Suprapubic skin (tissue), 4 donors: ENCODE data around the gene MAGI1. TPM values are rescaled to one million over a fixed set of nuclear protein-coding genes. Genes with fewer than 3 reads are reported as not detected.

Experiments
- DNase-seq, 2 donors: peaks; one replicate each; pipeline ENCODE4 v3.0.0-alpha.2; 2019; ENCODE audit warnings: low spot score in 2 of 2
- H3K27ac ChIP-seq: fragments of 200-600 bp; sonication (generic); one replicate; pipeline ENCODE4 v1.5.1; 2019
- H3K27me3 ChIP-seq: fragments of 200-600 bp; sonication (generic); one replicate; pipeline ENCODE4 v1.5.1; 2019
- H3K36me3 ChIP-seq: fragments of 200-600 bp; sonication (generic); one replicate; pipeline ENCODE4 v1.5.1; 2019
- H3K4me1 ChIP-seq: fragments of 200-600 bp; sonication (generic); one replicate; pipeline ENCODE4 v1.5.1; 2019
- H3K4me3 ChIP-seq: fragments of 200-600 bp; sonication (generic); one replicate; pipeline ENCODE4 v1.5.1; 2019; ENCODE audit warnings: mild to moderate bottlenecking
- H3K9me3 ChIP-seq: fragments of 200-600 bp; sonication (generic); one replicate; pipeline ENCODE4 v1.5.1; 2019
- EP300 ChIP-seq: sonication (generic); formaldehyde crosslinking; IDR thresholded peaks from one replicate; pipeline ENCODE4 v1.6.1; 2017; ENCODE audit warnings: antibody characterized with exemption
- POLR2A ChIP-seq, 2 donors: fragments of 450-650 bp; IDR thresholded peaks; one replicate each; pipeline ENCODE4 v1.6.1; 2017; ENCODE audit warnings: antibody characterized with exemption in 2 of 2, mild to moderate bottlenecking in 2 of 2, moderate library complexity in 2 of 2
- POLR2AphosphoS5 ChIP-seq, 3 donors: sonication (generic); formaldehyde crosslinking; IDR thresholded peaks; one replicate each; pipeline ENCODE4 v1.6.1; 2017; ENCODE audit warnings: antibody characterized with exemption in 3 of 3
- WGBS: methylation state at CpG from one replicate; pipeline ENCODE4 v1.1.5; 2018; 5-methylcytosine and 5-hydroxymethylcytosine counted together
- total RNA-seq, 4 donors: library from RNA; depleted of rRNA; stranded (reverse); fragments of >200 nt; gene quantifications; one replicate each; pipeline ENCODE4 v1.1.0, GENCODE V29; 2016
- TF ChIP-seq, protein P1 (sequence below), 2 donors: fragments of 200-600 bp in 1 of 2; fragments of 450-650 bp in 1 of 2; sonication (generic) in 1 of 2; IDR thresholded peaks; one replicate each; pipeline ENCODE4 v1.5.1; 2016 to 2019; ENCODE audit warnings: antibody characterized with exemption in 2 of 2, mild to moderate bottlenecking in 1 of 2, moderate library complexity in 1 of 2

MAGI1 gene
- total RNA-seq, 4 donors from 2014 or later, result 37.9 to 71.5 (median 48.6) TPM

DNA sequence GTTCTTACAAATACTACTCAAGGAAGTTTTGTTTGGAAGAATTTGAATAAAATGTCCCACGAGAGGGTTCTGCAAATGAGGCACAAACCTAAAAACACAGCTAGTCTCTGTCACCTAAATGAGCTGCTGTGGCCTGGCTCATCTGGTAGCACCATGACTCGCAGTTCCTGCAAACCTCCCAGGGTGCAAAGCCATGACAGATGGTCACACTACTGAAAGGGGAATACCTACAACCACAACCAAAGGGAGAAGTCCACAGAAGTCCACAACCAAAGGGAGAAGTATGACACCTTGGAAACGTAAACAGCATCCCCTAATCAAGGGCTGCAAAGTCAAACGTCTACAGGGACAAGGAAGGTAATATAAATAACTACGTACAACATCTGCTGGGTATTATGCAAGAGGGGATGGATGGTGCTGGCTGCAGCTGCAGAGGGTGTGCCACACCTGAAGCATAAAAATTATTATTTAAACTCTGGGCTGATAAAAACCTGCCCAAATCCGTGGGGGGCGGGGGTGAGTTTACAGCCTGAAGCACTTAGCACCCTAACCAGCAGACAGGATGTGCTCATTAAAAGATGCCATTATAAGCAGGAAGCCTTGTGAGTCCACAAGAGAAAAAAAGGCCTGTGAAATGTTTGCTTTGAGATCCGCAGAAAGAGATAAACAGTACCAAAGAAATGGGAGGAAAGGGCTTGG lies 184.0 kb downstream of the MAGI1 start:
- Histone ChIP-seq H3K27me3 (no peaks in the 10 kb centered on the region), H3K4me3 (no peak overlapping the region), H3K27ac (peak overlapping the region; percentile 35), H3K36me3 (no peaks in the 10 kb centered on the region), H3K4me1 (peaks cover 18% of the 10 kb centered on the region), H3K9me3 (no peaks in the 10 kb centered on the region)
- TF ChIP-seq POLR2AphosphoS5 (IDR thresholded peaks at IDR 0.05), result no peak
- TF ChIP-seq, protein P1, sequence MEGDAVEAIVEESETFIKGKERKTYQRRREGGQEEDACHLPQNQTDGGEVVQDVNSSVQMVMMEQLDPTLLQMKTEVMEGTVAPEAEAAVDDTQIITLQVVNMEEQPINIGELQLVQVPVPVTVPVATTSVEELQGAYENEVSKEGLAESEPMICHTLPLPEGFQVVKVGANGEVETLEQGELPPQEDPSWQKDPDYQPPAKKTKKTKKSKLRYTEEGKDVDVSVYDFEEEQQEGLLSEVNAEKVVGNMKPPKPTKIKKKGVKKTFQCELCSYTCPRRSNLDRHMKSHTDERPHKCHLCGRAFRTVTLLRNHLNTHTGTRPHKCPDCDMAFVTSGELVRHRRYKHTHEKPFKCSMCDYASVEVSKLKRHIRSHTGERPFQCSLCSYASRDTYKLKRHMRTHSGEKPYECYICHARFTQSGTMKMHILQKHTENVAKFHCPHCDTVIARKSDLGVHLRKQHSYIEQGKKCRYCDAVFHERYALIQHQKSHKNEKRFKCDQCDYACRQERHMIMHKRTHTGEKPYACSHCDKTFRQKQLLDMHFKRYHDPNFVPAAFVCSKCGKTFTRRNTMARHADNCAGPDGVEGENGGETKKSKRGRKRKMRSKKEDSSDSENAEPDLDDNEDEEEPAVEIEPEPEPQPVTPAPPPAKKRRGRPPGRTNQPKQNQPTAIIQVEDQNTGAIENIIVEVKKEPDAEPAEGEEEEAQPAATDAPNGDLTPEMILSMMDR (IDR thresholded peaks at IDR 0.05), result no peak
- TF ChIP-seq POLR2A (IDR thresholded peaks at IDR 0.05), result no peak
- TF ChIP-seq EP300, result no peak
- DNase-seq, result no peak
- 21% methylated on average over 8 of the region's 8 CpGs for WGBS

DNA sequence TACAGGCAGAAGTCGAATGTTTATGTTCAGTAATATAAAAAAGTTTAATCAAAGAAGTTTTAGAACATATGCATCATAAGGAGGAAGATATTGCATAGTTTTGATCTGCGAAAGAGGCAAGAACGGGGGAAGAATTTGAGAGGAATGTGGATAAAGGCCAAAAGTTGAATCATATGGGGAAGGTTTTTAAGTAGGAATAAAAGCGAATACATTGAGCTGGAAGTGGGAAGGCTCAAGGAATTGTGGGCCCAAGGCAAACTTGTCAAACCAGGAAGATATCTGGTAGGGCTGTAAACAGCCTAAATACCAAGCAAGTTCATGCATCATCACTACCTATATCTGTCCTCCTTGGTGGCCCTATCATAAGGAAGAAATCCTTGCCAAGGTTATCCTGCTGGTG lies 186.9 kb downstream of the MAGI1 start:
- Histone ChIP-seq H3K9me3 (no peaks in the 10 kb centered on the region), H3K27ac (no peak overlapping the region), H3K4me3 (no peak overlapping the region), H3K4me1 (peaks cover 18% of the 10 kb centered on the region), H3K27me3 (no peaks in the 10 kb centered on the region), H3K36me3 (no peaks in the 10 kb centered on the region)
- no peak for DNase-seq
- TF ChIP-seq EP300, result no peak
- TF ChIP-seq, protein P1 (IDR thresholded peaks at IDR 0.05), result no peak
- 42% methylated on average over 4 of the region's 4 CpGs for WGBS

DNA sequence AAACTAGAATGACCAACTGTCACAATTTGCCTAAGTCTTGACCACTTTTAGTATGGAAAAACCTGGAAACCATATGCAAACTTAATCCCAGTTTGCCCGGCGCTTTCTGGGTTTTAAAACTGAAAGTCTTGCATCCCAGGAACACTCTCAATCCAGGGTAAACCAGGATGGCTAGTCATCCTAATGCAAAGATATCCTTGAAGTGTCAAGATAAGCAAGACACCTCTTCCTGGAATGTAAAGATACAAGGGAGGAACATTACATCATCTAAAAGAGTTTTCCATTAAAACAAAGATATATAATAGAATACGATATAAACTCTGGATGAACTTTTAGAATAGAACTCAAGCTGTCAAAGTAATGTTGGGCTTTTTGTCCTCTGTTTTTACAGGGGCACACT lies 188.5 kb downstream of the MAGI1 start:
- Histone ChIP-seq H3K4me3 (no peak overlapping the region), H3K4me1 (peaks cover 17% of the 10 kb centered on the region), H3K9me3 (no peaks in the 10 kb centered on the region), H3K27me3 (no peaks in the 10 kb centered on the region), H3K36me3 (no peaks in the 10 kb centered on the region), H3K27ac (no peak overlapping the region)
- 91% methylated on average over 3 of the region's 3 CpGs for WGBS
- DNase-seq, result no peak
- TF ChIP-seq POLR2AphosphoS5 (IDR thresholded peaks at IDR 0.05) (no peak), EP300 (no peak), POLR2A (IDR thresholded peaks at IDR 0.05) (no peak)
- TF ChIP-seq, protein P1 (IDR thresholded peaks at IDR 0.05), result no peak

DNA sequence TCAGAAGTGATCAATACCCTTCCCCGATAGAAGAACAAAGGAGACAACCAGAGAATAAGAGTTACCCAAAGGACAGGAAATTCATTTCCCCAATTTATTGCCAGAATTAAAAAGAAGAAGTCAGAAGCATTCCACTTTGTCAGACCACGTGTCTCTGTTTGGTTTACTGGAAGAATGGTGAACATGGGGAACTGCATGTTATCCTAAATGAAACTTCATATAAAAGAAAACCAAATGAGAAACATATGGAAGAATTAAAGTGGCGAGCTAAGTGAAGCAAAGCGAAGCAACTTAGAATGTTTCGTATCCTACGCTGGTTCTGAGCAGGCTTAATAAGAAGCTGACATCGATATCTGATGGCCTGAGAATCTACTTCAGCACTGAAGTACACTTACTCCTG lies 190.7 kb downstream of the MAGI1 start:
- WGBS, result 70% methylated on average over 7 of the region's 7 CpGs
- no peak for TF ChIP-seq POLR2AphosphoS5 (IDR thresholded peaks at IDR 0.05)
- no peak for TF ChIP-seq POLR2A (IDR thresholded peaks at IDR 0.05)
- TF ChIP-seq, protein P1 (IDR thresholded peaks at IDR 0.05), result no peak
- TF ChIP-seq EP300, result no peak
- no peaks in the 10 kb centered on the region for H3K36me3 ChIP-seq
- H3K27ac ChIP-seq, result no peak overlapping the region
- no peak overlapping the region for H3K4me3 ChIP-seq
- no peak for DNase-seq
- no peaks in the 10 kb centered on the region for H3K27me3 ChIP-seq
- H3K9me3 ChIP-seq, result no peaks in the 10 kb centered on the region
- H3K4me1 ChIP-seq, result no peaks in the 10 kb centered on the region

DNA sequence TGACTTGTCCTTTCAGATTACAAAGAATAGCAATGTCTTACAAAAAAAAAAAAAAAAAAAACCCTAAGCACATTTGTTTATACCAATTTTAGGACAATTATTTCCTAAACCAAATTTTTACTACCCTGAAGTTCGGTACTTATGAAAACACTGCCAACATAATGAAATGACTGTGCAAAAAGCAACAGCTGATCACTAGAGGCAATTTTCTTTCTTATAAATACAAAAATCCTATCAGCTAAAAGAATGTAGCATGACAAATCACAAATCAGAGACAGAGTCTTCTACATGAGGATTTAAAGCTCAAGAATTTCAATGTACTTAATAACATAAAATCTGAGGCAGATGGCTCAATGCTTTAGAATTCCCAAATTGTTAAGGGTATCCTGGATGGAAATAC lies 191.8 kb downstream of the MAGI1 start:
- Histone ChIP-seq H3K27ac (no peak overlapping the region), H3K27me3 (no peaks in the 10 kb centered on the region), H3K36me3 (no peaks in the 10 kb centered on the region), H3K4me1 (no peaks in the 10 kb centered on the region), H3K4me3 (no peak overlapping the region), H3K9me3 (no peaks in the 10 kb centered on the region)
- DNase-seq, result no peak
- no peak for TF ChIP-seq EP300
- no peak for TF ChIP-seq POLR2A (IDR thresholded peaks at IDR 0.05)
- TF ChIP-seq, protein P1 (IDR thresholded peaks at IDR 0.05), result no peak
- TF ChIP-seq POLR2AphosphoS5 (IDR thresholded peaks at IDR 0.05), result no peak
- WGBS, result 11% methylated on average over 1 of the region's 1 CpG
